Erythroblast (primary cell): ENCODE data around the gene SULT1E1.

Experiments used
- GATA1 ChIP-seq: IDR thresholded peaks from 2 replicates; pipeline ENCODE4 v1.6.1; 2011; ENCODE audit warnings: low read depth, mild to moderate bottlenecking, control low read depth, low read length, moderate library complexity
- POLR2A ChIP-seq: IDR thresholded peaks from 2 replicates; pipeline ENCODE4 v1.6.1; 2011; ENCODE audit warnings: mild to moderate bottlenecking, low read length

DNA sequence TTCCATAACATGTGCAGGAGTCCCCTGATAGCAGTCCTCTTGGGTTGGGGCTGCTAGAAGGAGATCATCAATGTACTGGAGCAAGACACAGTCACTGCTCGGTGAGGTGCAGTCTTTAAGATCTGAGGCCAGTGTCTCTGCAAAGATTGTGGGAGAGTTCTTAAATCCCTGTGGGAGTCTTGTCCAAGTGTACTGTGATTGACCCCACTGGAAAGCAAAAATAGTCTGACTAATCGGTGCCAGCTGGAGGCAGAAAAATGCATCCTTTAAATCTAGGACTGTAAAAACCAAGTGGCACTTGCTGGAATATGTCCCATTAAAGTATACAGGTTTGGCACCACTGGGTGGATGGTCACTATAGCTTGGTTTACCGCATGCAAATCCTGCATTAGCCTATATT lies 31.1 kb downstream of the SULT1E1 start:
- no peak for TF ChIP-seq POLR2A
- no peak for TF ChIP-seq GATA1
